HG03103 (cell line): ENCODE data around the gene HCK.

Experiments used
- ATAC-seq: cut with Tn5 transposase; IDR thresholded peaks from one replicate; pipeline ENCODE4 v1.9.1; 2021; ENCODE audit warnings: low read depth; ENCODE audit not compliant: unreplicated experiment

Gene HCK

GRCh38 chr20:32124916-32125454 lies 72.9 kb downstream of the HCK start:
- ATAC-seq: no peak

- no peak for ATAC-seq
Measured at GRCh38 chr20:32125506-32125905, 73.5 kb downstream of the HCK start.

- no peak for ATAC-seq
Measured at GRCh38 chr20:32126919-32127318, 74.9 kb downstream of the HCK start.

- no peak for ATAC-seq
Measured at GRCh38 chr20:32127347-32127746, 75.3 kb downstream of the HCK start.

- ATAC-seq: no peak
Measured at GRCh38 chr20:32128167-32128566, 76.1 kb downstream of the HCK start.

GRCh38 chr20:32129863-32130262 lies 77.8 kb downstream of the HCK start:
- no peak for ATAC-seq

GRCh38 chr20:32130352-32130751 lies 78.3 kb downstream of the HCK start:
- ATAC-seq: no peak

GRCh38 chr20:32130965-32131364 lies 78.9 kb downstream of the HCK start:
- no peak for ATAC-seq

- peak; percentile 67 for ATAC-seq
Measured at GRCh38 chr20:32132911-32133549, 81.0 kb downstream of the HCK start.

- no peak for ATAC-seq
Measured at GRCh38 chr20:32134026-32134425, 82.0 kb downstream of the HCK start.

- ATAC-seq: no peak
Measured at GRCh38 chr20:32135983-32136515, 84.0 kb downstream of the HCK start.

GRCh38 chr20:32138921-32139320 lies 86.9 kb downstream of the HCK start:
- ATAC-seq: no peak

GRCh38 chr20:32139947-32140346 lies 87.9 kb downstream of the HCK start:
- no peak for ATAC-seq

- ATAC-seq: no peak
Measured at GRCh38 chr20:32140603-32141002, 88.6 kb downstream of the HCK start.

- no peak for ATAC-seq
Measured at GRCh38 chr20:32141465-32141980, 89.5 kb downstream of the HCK start.

- ATAC-seq: no peak
Measured at GRCh38 chr20:32142088-32142487, 90.0 kb downstream of the HCK start.

GRCh38 chr20:32142991-32143390 lies 90.9 kb downstream of the HCK start:
- no peak for ATAC-seq

- no peak for ATAC-seq
Measured at GRCh38 chr20:32144898-32145662, 93.0 kb downstream of the HCK start.

GRCh38 chr20:32149566-32150170 lies 97.6 kb downstream of the HCK start:
- no peak for ATAC-seq

GRCh38 chr20:32150291-32150848 lies 98.3 kb downstream of the HCK start:
- no peak for ATAC-seq
